Measurements from ENCODE around the gene ANKRD13A.

The ANKRD13A gene

GRCh38 chr12:109994401-109995175, 4.6 kb upstream of the ANKRD13A start:
- H3K4me3 ChIP-seq (ENCODE audit: low read depth, low read length): peak overlapping the region; percentile 74
- DNase-seq (ENCODE audit: low read depth): peak; percentile 66
- no peak for TF ChIP-seq POLR2A (IDR thresholded peaks at IDR 0.05; ENCODE audit: extremely low read depth, insufficient read length)
- TF ChIP-seq MAX (IDR thresholded peaks at IDR 0.05; ENCODE audit: low read depth, low read length): peak; percentile 41
- TF ChIP-seq MYC (IDR thresholded peaks at IDR 0.05; ENCODE audit: low read depth, low read length): no peak; the same call in 1 of the 2 replicates
- TF ChIP-seq CTCF (IDR thresholded peaks at IDR 0.05; ENCODE audit: low read depth, low read length): no peak

GRCh38 chr12:109995361-109995685, 3.9 kb upstream of the ANKRD13A start:
- DNase-seq (ENCODE audit: low read depth): no peak
- H3K4me3 ChIP-seq (ENCODE audit: low read depth, low read length): peak overlapping the region; percentile 74
- TF ChIP-seq MYC (IDR thresholded peaks at IDR 0.05; ENCODE audit: low read depth, low read length) (no peak), CTCF (IDR thresholded peaks at IDR 0.05; ENCODE audit: low read depth, low read length) (no peak), POLR2A (IDR thresholded peaks at IDR 0.05; ENCODE audit: extremely low read depth, insufficient read length) (no peak), MAX (IDR thresholded peaks at IDR 0.05; ENCODE audit: low read depth, low read length) (no peak)

GRCh38 chr12:109995686-109996482, 3.3 kb upstream of the ANKRD13A start, which contains the start of gene GIT2:
TSS of gene GIT2 (minus strand) at chr12:109996368. CDS start at chr12:109996224, 144 bp downstream.
- peak; percentile 99 for DNase-seq (ENCODE audit: low read depth)
- peak within 1 kb of the TSS; percentile 74 for H3K4me3 ChIP-seq (ENCODE audit: low read depth, low read length)
- TF ChIP-seq POLR2A (IDR thresholded peaks at IDR 0.05; ENCODE audit: extremely low read depth, insufficient read length) (peak; percentile 96), MYC (IDR thresholded peaks at IDR 0.05; ENCODE audit: low read depth, low read length) (peak; percentile 75), MAX (IDR thresholded peaks at IDR 0.05; ENCODE audit: low read depth, low read length) (peak; percentile 92), CTCF (IDR thresholded peaks at IDR 0.05; ENCODE audit: low read depth, low read length) (no peak)

- peak overlapping the region; percentile 74 for H3K4me3 ChIP-seq (ENCODE audit: low read depth, low read length)
- DNase-seq (ENCODE audit: low read depth): no peak
- no peak for TF ChIP-seq CTCF (IDR thresholded peaks at IDR 0.05; ENCODE audit: low read depth, low read length)
- TF ChIP-seq MAX (IDR thresholded peaks at IDR 0.05; ENCODE audit: low read depth, low read length): no peak
- TF ChIP-seq POLR2A (IDR thresholded peaks at IDR 0.05; ENCODE audit: extremely low read depth, insufficient read length): no peak
- no peak for TF ChIP-seq MYC (IDR thresholded peaks at IDR 0.05; ENCODE audit: low read depth, low read length)
Measured at GRCh38 chr12:109996483-109996853, 2.8 kb upstream of the ANKRD13A start.

- H3K4me3 ChIP-seq (ENCODE audit: low read depth, low read length): no peak overlapping the region
- no peak for DNase-seq (ENCODE audit: low read depth)
- no peak for TF ChIP-seq CTCF (IDR thresholded peaks at IDR 0.05; ENCODE audit: low read depth, low read length)
- no peak for TF ChIP-seq POLR2A (IDR thresholded peaks at IDR 0.05; ENCODE audit: extremely low read depth, insufficient read length)
Measured at GRCh38 chr12:109997393-109997792, 1.8 kb upstream of the ANKRD13A start.
